CD4-positive, alpha-beta T cell treated with Interleukin-4 for 4 hours (primary cell): ENCODE measurements around the gene DLG2.

Experiments used
- DNase-seq: peaks from one replicate; pipeline ENCODE4 v3.0.0-alpha.2; 2020

DLG2 gene

DNA sequence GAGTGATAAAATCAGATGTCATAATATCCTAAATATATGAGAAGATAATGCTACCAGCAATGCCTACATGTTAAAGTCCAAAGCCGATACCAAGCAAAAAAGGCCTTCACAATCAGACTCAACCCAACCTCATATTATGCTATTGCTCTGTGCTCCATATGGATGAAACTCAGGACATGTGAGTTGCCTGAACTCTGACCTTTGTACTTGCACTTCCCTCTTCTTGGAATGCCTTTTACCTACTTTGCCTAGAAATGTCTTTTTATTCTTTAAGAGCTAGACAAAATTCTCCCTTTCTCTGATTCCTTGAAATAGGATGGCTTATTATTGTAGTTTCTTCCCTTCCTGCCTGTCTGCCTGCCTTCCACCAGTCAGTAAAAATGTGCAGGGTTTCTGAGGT is 1386.3 kb downstream of the DLG2 start:
- no peak for DNase-seq

GRCh38 chr11:84236436-84236835 is 1390.7 kb downstream of the DLG2 start:
- DNase-seq, result no peak

- DNase-seq, result no peak
These were observed 1392.5 kb downstream of the DLG2 start for GRCh38 chr11:84234462-84235202.

- no peak for DNase-seq
These were observed 1393.1 kb downstream of the DLG2 start for GRCh38 chr11:84234011-84234410.

- no peak for DNase-seq
These were observed 1394.6 kb downstream of the DLG2 start for GRCh38 chr11:84232511-84232910.

GRCh38 chr11:84230402-84230801 is 1396.7 kb downstream of the DLG2 start:
- DNase-seq, result no peak

DNA sequence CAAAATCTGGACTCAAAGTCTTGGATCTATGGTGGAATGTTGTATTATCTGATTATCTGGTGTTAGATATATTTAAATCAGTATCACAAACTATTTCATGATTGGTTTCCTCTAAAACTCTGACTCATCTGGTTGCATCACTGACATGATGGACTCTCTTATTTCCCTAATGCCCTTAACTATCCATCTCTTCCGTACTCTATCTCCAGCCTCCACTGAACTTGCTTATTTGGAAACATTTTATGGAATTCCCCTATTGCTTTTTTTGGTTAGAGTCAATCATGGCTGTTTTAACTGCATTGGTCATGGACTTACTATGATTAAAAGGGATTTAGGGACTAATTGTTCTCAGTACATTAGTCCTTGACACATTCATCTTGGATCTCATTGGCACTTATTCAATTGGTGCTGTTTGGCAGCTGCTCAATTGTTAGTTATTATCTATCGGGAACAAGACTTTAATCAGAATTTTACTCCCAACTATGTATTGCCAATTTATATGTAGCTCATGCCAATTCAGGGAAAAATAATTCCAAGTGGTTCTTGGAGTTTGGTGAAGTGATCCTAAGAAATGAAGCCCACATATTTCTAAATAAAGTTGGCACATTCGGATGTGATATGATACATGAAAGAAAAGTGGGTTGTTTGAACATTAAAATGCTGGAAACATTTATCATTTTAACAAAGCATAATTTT is 1399.0 kb downstream of the DLG2 start:
- DNase-seq, result no peak

GRCh38 chr11:84224042-84224441 is 1403.1 kb downstream of the DLG2 start:
- no peak for DNase-seq

- DNase-seq, result no peak
These were observed 1408.8 kb downstream of the DLG2 start for GRCh38 chr11:84218318-84218717.

DNA sequence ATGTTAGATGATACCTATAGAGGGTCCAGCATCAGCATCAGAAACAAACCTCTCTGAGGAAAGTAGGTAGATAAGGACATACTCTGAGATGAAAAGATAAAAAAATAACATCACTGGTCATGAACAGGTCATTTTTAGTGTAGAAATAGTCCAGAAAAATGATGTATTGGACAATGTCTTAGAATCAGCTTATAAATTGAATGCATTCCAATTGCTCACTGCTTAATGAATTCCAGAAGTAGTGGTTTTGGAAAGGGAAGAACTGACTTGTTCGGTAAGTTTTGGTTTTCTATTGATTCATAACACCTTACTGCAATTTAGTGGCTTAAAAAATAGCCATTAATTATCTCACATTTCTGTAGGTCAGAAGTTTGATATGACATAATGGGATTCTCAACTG is 1411.5 kb downstream of the DLG2 start:
- DNase-seq, result no peak

DNA sequence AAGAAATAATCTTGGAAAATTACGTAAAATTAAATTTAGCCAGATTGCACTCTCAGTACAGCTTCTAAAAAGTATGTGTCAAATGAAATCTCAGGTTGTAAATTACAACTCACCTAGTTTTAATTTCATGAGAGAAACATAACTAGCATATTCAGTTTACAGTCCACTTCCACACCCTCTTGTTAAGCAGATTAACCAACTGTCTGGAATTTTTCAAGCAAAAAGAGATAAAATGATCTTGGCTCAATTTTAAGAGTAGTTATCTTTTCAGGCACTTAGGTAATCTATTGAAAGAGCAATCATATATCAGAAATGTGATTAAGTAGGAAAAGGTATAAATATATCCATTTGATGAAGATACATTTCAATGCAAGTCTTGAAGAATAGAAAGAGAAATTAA is 1412.6 kb downstream of the DLG2 start:
- no peak for DNase-seq

DNA sequence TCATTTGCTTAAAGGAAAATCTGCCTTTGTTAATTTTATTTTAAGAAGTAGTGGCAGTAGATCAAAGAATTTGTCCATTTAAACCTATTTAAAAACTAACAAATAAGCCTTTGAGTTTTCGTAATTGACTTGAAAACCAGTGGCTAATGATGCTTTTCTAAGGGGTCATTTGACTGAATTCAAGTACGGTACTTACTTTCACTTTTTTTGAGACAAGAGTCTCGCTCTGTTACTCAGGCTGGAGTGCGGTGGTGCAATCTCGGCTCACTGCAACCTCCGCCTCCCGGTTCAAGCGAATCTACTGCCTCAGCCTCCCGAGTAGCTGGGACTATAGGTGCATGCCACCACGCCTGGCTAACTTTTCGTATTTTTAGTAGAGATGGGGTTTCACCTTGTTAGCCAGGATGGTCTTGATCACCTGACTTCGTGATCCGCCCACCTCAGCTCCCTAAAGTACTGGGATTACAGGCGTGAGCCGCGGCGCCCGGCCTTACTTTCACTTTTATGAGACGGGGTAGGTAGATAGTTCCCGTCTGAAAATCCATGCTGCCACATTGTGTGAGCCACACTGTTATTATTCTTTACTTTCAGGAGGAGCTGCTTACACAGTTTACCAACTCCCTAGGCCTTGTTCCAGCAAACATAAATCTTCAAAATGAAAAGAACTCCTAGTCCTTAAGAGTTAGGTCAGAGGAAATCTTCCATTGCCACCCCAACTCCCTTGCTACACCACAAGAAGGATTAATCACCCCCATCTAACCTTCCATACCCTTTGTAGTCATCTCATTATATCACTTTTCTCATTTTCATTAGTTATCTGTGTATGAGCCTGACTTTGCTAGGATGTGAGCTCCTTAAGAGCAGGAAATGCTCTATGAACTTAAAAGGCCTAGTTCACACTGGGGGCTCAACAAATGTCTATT is 1414.4 kb downstream of the DLG2 start:
- DNase-seq, result no peak

GRCh38 chr11:84211896-84212295 is 1415.2 kb downstream of the DLG2 start:
- no peak for DNase-seq

- no peak for DNase-seq
These were observed 1432.4 kb downstream of the DLG2 start for GRCh38 chr11:84194696-84195095.

- no peak for DNase-seq
These were observed 1433.4 kb downstream of the DLG2 start for GRCh38 chr11:84193706-84194105.

GRCh38 chr11:84188521-84188920 is 1438.6 kb downstream of the DLG2 start:
- no peak for DNase-seq

GRCh38 chr11:84173078-84173477 is 1454.1 kb downstream of the DLG2 start:
- DNase-seq, result no peak

- DNase-seq, result no peak
These were observed 1462.0 kb downstream of the DLG2 start for GRCh38 chr11:84165139-84165538.

DNA sequence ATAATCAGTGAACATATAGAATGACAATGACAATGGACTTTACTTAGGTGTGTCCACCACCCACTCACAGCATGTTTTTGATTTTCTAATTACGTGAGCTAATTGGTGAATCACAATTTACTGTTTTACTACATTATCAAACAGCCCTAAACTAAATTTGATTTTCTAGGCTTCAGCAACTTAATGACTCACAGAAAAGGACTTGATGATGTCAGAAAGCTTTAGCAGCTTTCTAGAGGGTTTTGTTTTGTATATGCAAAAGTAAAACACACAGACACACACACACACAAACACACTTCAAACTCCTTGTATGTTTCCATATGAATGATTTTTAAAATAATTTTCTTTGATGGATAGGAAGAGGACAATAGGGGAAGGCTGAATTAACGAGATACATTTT is 1462.4 kb downstream of the DLG2 start:
- no peak for DNase-seq

GRCh38 chr11:84163116-84163515 is 1464.0 kb downstream of the DLG2 start:
- DNase-seq, result no peak

DNA sequence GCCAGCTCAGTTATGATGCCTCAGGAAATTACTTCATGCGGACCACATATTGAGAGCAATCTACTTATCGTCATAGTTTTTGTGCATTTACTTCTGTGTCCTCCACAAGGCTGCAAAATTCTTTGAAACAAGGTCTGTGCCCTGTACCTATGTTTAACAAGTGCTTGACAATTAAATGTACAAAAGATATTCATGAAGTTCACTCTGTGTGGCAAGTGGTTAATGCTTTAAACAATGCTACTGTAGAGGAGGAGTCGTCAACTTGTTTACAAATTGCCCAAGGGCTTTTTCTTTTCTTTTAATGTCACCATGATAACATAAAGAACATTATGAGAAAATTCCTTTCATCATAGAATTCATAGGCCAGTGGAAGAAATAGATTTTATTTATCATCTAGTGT is 1469.5 kb downstream of the DLG2 start:
- DNase-seq, result no peak

- no peak for DNase-seq
These were observed 1480.3 kb downstream of the DLG2 start for GRCh38 chr11:84146826-84147225.

- no peak for DNase-seq
These were observed 1481.4 kb downstream of the DLG2 start for GRCh38 chr11:84145616-84146185.
